Fibroblast of pulmonary artery (primary cell): ENCODE results near the gene AFP.
"Not testable (repeated sequence)": the region's sequence is repeated elsewhere in the genome, so short reads cannot be mapped to it uniquely, and the experiment has no call there.

Source experiments
- DNase-seq: peaks from one replicate; pipeline ENCODE4 v3.0.0-alpha.2; 2010; ENCODE audit warnings: low read depth
- H3K4me3 ChIP-seq: replicated peaks from 2 replicates; pipeline ENCODE4 v1.5.1; 2011; ENCODE audit warnings: low read depth, mild to moderate bottlenecking, control low read depth, low read length, moderate library complexity
- CTCF ChIP-seq: IDR thresholded peaks from 2 replicates; pipeline ENCODE4 v1.5.1; 2011; ENCODE audit warnings: mild to moderate bottlenecking, control low read depth, low read length, inconsistent platforms; ENCODE audit errors: missing control alignments

AFP gene

GRCh38 chr4:73435984-73436383, at the start of gene AFP:
TSS of gene AFP (plus strand) at chr4:73436221. CDS start at chr4:73436263, 42 bp downstream.
- H3K4me3 ChIP-seq: no peak within 1 kb of the TSS
- TF ChIP-seq CTCF: no peak
- no peak for DNase-seq

GRCh38 chr4:73387552-73387951, 48.5 kb upstream of the AFP start:
- TF ChIP-seq CTCF: no peak

GRCh38 chr4:73388887-73389286, 47.1 kb upstream of the AFP start:
- no peak for TF ChIP-seq CTCF
- DNase-seq: no peak

More at GRCh38 chr4:73387552-73387951, 48.5 kb upstream of the AFP start:
- no peak overlapping the region for H3K4me3 ChIP-seq
- no peak for DNase-seq

GRCh38 chr4:73389663-73390062, 46.4 kb upstream of the AFP start:
- not testable (repeated sequence) for DNase-seq, H3K4me3 ChIP-seq

More at GRCh38 chr4:73388887-73389286, 47.1 kb upstream of the AFP start:
- no peak overlapping the region for H3K4me3 ChIP-seq

- no peak for DNase-seq
- H3K4me3 ChIP-seq: no peak overlapping the region
- TF ChIP-seq CTCF: no peak
Measured at GRCh38 chr4:73391774-73392173, 44.2 kb upstream of the AFP start.

GRCh38 chr4:73392936-73393335, 43.1 kb upstream of the AFP start:
- H3K4me3 ChIP-seq: no peak overlapping the region
- TF ChIP-seq CTCF: no peak
- no peak for DNase-seq

- DNase-seq: no peak
- no peak overlapping the region for H3K4me3 ChIP-seq
- TF ChIP-seq CTCF: no peak
Measured at GRCh38 chr4:73396304-73396703, 39.7 kb upstream of the AFP start.
